Measurements from ENCODE around the gene ATP6V0A1.

The ATP6V0A1 gene

DNA sequence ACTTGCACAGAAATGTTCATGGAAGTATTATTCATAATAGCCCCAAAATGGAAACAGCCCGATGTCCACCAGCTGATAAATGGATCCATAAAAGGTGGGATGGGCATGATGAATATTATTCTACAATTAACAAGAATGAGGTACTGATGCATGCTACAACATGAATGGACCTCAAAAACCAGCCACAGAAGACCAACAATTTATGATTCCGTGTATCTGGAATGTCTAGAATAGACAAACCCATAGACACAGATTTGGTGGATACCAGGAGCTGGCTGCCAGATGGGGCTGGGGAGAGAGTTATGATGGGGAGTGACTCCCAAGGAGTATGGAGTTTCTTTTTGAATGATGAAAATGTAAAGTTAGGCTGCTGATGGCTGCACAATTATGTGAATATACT is 66.5 kb downstream of the ATP6V0A1 start:
- Mint-ChIP-seq H3K27me3 (ENCODE audit: low read depth) (peaks cover 8% of the 10 kb centered on the region), H3K9me3 (no peaks in the 10 kb centered on the region), H3K4me1 (ENCODE audit: low read depth) (peaks cover 21% of the 10 kb centered on the region), H3K27ac (no peak overlapping the region), H3K36me3 (ENCODE audit: low read depth) (no peaks in the 10 kb centered on the region), H3K4me3 (no peak overlapping the region)
- no peak for DNase-seq (ENCODE audit: low spot score)

DNA sequence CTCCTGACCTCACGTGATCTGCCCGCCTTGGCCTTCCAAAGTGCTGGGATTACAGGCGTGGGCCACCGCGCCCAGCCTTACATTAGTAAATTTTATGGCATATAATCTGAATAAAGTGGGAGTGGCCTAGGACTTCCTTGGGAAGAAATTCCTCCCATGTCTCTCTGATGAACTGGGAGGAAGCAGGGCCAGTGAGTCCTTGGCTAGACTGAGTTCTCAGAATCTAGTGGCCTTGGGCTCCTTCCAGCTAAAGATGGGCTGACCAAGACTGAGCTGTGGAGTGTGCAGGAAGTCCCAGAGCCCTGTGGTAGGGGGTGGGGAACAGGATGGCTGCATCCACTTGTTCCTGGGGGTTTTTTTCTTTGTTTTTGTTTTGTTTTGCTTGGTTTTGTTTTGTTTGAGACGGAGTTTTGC is 67.4 kb downstream of the ATP6V0A1 start:
- no peaks in the 10 kb centered on the region for H3K9me3 Mint-ChIP-seq
- DNase-seq (ENCODE audit: low spot score): no peak
- H3K4me3 Mint-ChIP-seq: no peak overlapping the region
- H3K27ac Mint-ChIP-seq: no peak overlapping the region
- H3K4me1 Mint-ChIP-seq (ENCODE audit: low read depth): peaks cover 26% of the 10 kb centered on the region
- peaks cover 6% of the 10 kb centered on the region for H3K27me3 Mint-ChIP-seq (ENCODE audit: low read depth)
- no peaks in the 10 kb centered on the region for H3K36me3 Mint-ChIP-seq (ENCODE audit: low read depth)

DNA sequence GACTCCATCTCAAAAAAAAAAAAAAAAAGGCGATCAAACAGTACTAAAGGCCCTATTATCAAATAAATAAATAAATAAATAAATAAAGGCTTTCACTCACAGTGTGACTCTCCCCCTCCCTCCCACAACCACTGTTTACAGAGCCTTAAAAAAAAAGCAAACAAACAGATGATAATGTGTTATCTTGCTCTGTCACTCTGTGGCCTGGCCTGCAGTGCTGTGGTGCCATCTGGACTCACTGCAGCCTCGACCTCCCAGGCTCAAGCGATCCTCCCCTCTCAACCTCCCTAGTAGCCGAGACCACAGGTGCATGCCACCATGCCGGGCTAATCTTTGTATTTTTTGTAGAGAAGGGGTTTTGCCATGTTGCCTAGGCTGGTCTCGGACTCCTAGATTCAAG is 69.3 kb downstream of the ATP6V0A1 start:
- H3K4me1 Mint-ChIP-seq (ENCODE audit: low read depth): peaks cover 32% of the 10 kb centered on the region

GRCh38 chr17:42529061-42529460 is 70.4 kb downstream of the ATP6V0A1 start:
- H3K36me3 Mint-ChIP-seq (ENCODE audit: low read depth): no peaks in the 10 kb centered on the region
- no peak overlapping the region for H3K27ac Mint-ChIP-seq
- no peak for DNase-seq (ENCODE audit: low spot score)
- H3K9me3 Mint-ChIP-seq: no peaks in the 10 kb centered on the region
- H3K4me1 Mint-ChIP-seq (ENCODE audit: low read depth): peaks cover 27% of the 10 kb centered on the region
- H3K27me3 Mint-ChIP-seq (ENCODE audit: low read depth): peaks cover 6% of the 10 kb centered on the region
- no peak overlapping the region for H3K4me3 Mint-ChIP-seq

More for the DNA sequence above, 69.3 kb downstream of the ATP6V0A1 start:
- Mint-ChIP-seq H3K9me3 (no peaks in the 10 kb centered on the region), H3K27me3 (ENCODE audit: low read depth) (no peaks in the 10 kb centered on the region), H3K36me3 (ENCODE audit: low read depth) (no peaks in the 10 kb centered on the region), H3K4me3 (no peak overlapping the region), H3K27ac (no peak overlapping the region)
- no peak for DNase-seq (ENCODE audit: low spot score)

DNA sequence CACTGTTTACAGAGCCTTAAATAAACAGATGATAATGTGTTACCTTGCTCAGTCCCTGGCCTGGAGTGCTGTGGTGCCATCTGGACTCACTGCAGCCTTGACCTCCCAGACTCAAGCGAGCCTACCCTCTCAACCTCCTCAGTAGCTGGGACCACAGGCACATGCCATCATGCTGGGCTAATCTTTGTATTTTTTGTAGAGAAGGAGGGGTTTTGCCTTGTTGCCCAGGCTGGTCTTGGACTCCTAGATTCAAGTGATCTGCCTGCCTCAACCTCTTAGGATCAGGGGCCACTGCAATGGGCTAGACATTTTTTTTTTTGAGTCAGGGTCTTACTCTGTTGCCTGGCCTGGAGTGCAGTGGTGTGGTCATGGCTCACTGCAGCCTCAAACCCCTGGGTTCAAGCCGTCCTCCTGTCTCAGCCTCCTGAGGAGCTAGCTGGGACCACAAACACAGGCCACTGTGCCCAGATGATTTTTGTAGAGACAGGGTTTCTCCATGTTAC is 72.3 kb downstream of the ATP6V0A1 start:
- no peaks in the 10 kb centered on the region for H3K9me3 Mint-ChIP-seq
- no peaks in the 10 kb centered on the region for H3K36me3 Mint-ChIP-seq (ENCODE audit: low read depth)
- H3K4me3 Mint-ChIP-seq: peak overlapping the region; percentile 9
- DNase-seq (ENCODE audit: low spot score): no peak
- peaks cover 33% of the 10 kb centered on the region for H3K4me1 Mint-ChIP-seq (ENCODE audit: low read depth)
- no peak overlapping the region for H3K27ac Mint-ChIP-seq
- H3K27me3 Mint-ChIP-seq (ENCODE audit: low read depth): peaks cover 6% of the 10 kb centered on the region

- Mint-ChIP-seq H3K36me3 (ENCODE audit: low read depth) (no peaks in the 10 kb centered on the region), H3K27ac (peak overlapping the region; percentile 45), H3K4me1 (ENCODE audit: low read depth) (peaks cover 33% of the 10 kb centered on the region), H3K9me3 (no peaks in the 10 kb centered on the region), H3K4me3 (peak overlapping the region; percentile 80), H3K27me3 (ENCODE audit: low read depth) (peaks cover 6% of the 10 kb centered on the region)
- peak; percentile 59 for DNase-seq (ENCODE audit: low spot score)
These were observed 73.0 kb downstream of the ATP6V0A1 start for GRCh38 chr17:42531455-42532354.

GRCh38 chr17:42535155-42536047 is 76.7 kb downstream of the ATP6V0A1 start:
- no peak for DNase-seq (ENCODE audit: low spot score)
- peaks cover 26% of the 10 kb centered on the region for H3K4me1 Mint-ChIP-seq (ENCODE audit: low read depth)
- H3K27ac Mint-ChIP-seq: peak overlapping the region; percentile 87
- no peaks in the 10 kb centered on the region for H3K9me3 Mint-ChIP-seq
- H3K36me3 Mint-ChIP-seq (ENCODE audit: low read depth): peaks cover 9% of the 10 kb centered on the region
- H3K4me3 Mint-ChIP-seq: peak overlapping the region; percentile 75
- H3K27me3 Mint-ChIP-seq (ENCODE audit: low read depth): peaks cover 6% of the 10 kb centered on the region

DNA sequence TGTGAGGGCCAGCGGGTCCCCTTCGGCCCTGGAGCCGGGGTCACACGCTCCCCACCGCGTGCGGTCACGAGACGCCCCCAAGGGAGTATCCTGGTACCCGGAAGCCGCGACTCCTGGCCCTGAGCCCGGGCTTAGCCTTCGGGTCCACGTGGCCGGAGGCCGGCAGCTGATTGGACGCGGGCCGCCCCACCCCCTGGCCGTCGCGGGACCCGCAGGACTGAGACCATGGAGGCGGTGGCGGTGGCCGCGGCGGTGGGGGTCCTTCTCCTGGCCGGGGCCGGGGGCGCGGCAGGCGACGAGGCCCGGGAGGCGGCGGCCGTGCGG is 77.3 kb downstream of the ATP6V0A1 start, which contains the start of gene NAGLU:
NAGLU (plus strand) TSS at position 194 of the 324 bp plus-strand sequence; CDS start at position 226, 32 bp downstream.
- DNase-seq (ENCODE audit: low spot score): peak; percentile 92
- peaks cover 28% of the 10 kb centered on the region for H3K4me1 Mint-ChIP-seq (ENCODE audit: low read depth)
- peaks cover 9% of the 10 kb centered on the region for H3K36me3 Mint-ChIP-seq (ENCODE audit: low read depth)
- peaks cover 6% of the 10 kb centered on the region for H3K27me3 Mint-ChIP-seq (ENCODE audit: low read depth)
- H3K9me3 Mint-ChIP-seq: no peaks in the 10 kb centered on the region
- H3K4me3 Mint-ChIP-seq: peak within 1 kb of the TSS; percentile 86
- H3K27ac Mint-ChIP-seq: peak within 1 kb of the TSS; percentile 87

- peak overlapping the region; percentile 78 for H3K27ac Mint-ChIP-seq
- peaks cover 6% of the 10 kb centered on the region for H3K27me3 Mint-ChIP-seq (ENCODE audit: low read depth)
- peaks cover 12% of the 10 kb centered on the region for H3K36me3 Mint-ChIP-seq (ENCODE audit: low read depth)
- H3K4me3 Mint-ChIP-seq: peak overlapping the region; percentile 86
- DNase-seq (ENCODE audit: low spot score): peak; percentile 81
- no peaks in the 10 kb centered on the region for H3K9me3 Mint-ChIP-seq
- peaks cover 31% of the 10 kb centered on the region for H3K4me1 Mint-ChIP-seq (ENCODE audit: low read depth)
These were observed 77.9 kb downstream of the ATP6V0A1 start for GRCh38 chr17:42536372-42537155.

- peak overlapping the region; percentile 78 for H3K27ac Mint-ChIP-seq
- peaks cover 13% of the 10 kb centered on the region for H3K36me3 Mint-ChIP-seq (ENCODE audit: low read depth)
- H3K4me3 Mint-ChIP-seq: peak overlapping the region; percentile 86
- DNase-seq (ENCODE audit: low spot score): no peak
- H3K27me3 Mint-ChIP-seq (ENCODE audit: low read depth): peaks cover 6% of the 10 kb centered on the region
- H3K4me1 Mint-ChIP-seq (ENCODE audit: low read depth): peaks cover 28% of the 10 kb centered on the region
- no peaks in the 10 kb centered on the region for H3K9me3 Mint-ChIP-seq
These were observed 78.6 kb downstream of the ATP6V0A1 start for GRCh38 chr17:42537156-42537805.

DNA sequence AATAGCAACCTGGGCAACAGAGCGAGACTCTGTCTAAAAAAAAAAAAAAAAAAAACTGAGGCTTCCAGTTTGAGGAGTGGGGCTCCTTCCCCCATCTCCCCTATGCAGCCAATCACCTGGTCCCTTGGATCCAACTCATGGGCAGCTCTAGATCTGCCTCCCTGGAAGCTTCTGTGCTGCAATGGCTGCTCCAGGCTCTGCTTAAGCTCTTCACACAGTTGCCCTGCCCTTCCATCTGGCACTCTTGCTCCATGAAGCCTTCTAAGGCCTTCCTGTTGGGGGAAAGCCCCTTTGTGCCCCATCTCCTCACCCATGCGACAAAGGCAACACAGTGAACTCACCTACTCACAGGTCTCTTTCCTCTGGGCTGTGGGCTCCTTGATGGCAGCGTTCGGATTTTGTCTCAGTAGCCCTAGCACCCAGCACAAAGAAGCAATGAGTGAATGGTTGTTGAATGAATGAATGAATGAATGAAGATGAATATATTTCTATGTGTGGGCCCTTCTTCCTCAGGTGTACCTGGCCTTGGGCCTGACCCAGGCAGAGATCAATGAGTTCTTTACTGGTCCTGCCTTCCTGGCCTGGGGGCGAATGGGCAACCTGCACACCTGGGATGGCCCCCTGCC is 79.3 kb downstream of the ATP6V0A1 start:
- H3K4me1 Mint-ChIP-seq (ENCODE audit: low read depth): peaks cover 28% of the 10 kb centered on the region
- peak overlapping the region; percentile 75 for H3K27ac Mint-ChIP-seq
- peak overlapping the region; percentile 81 for H3K4me3 Mint-ChIP-seq
- DNase-seq (ENCODE audit: low spot score): no peak
- no peaks in the 10 kb centered on the region for H3K9me3 Mint-ChIP-seq
- H3K36me3 Mint-ChIP-seq (ENCODE audit: low read depth): peaks cover 13% of the 10 kb centered on the region
- H3K27me3 Mint-ChIP-seq (ENCODE audit: low read depth): peaks cover 6% of the 10 kb centered on the region

GRCh38 chr17:42538482-42538881 is 79.8 kb downstream of the ATP6V0A1 start:
- no peak overlapping the region for H3K27ac Mint-ChIP-seq
- peaks cover 13% of the 10 kb centered on the region for H3K36me3 Mint-ChIP-seq (ENCODE audit: low read depth)
- no peaks in the 10 kb centered on the region for H3K9me3 Mint-ChIP-seq
- DNase-seq (ENCODE audit: low spot score): no peak
- H3K4me3 Mint-ChIP-seq: no peak overlapping the region
- peaks cover 26% of the 10 kb centered on the region for H3K4me1 Mint-ChIP-seq (ENCODE audit: low read depth)
- peaks cover 3% of the 10 kb centered on the region for H3K27me3 Mint-ChIP-seq (ENCODE audit: low read depth)
